Transverse colon (tissue), 4 donors: Measurements from ENCODE around the gene HHIP. TPM values are rescaled to one million over a fixed set of nuclear protein-coding genes. Genes with fewer than 3 reads are reported as not detected.

Experiments
- DNase-seq: peaks from one replicate; pipeline ENCODE4 v3.0.0-alpha.2; 2019
- H3K27ac ChIP-seq, 4 donors: fragments of 200-600 bp; sonication (generic); 2 replicates each; pipeline ENCODE4 v1.5.1; 2016 to 2018; ENCODE audit warnings: inconsistent platforms in 4 of 4
- H3K27me3 ChIP-seq: fragments of 200-600 bp; sonication (generic); 2 replicates; pipeline ENCODE4 v1.5.1; 2017; ENCODE audit warnings: inconsistent platforms
- H3K36me3 ChIP-seq, 4 donors: fragments of 200-600 bp; sonication (generic); 2 replicates each; pipeline ENCODE4 v1.5.1; 2017 to 2019; ENCODE audit warnings: inconsistent platforms in 4 of 4
- H3K4me1 ChIP-seq, 4 donors: fragments of 200-600 bp; sonication (generic); 2 replicates each; pipeline ENCODE4 v1.5.1; 2017 to 2020; ENCODE audit warnings: inconsistent platforms in 4 of 4
- H3K4me3 ChIP-seq, 4 donors: fragments of 200-600 bp; sonication (generic); 1 replicate in 1 of 4; 2 replicates in 3 of 4; pipeline versions ENCODE4 v1.5.1 to v1.6.1; 2017 to 2019; ENCODE audit warnings: inconsistent platforms in 4 of 4
- H3K9me3 ChIP-seq, 2 donors: fragments of 200-600 bp; sonication (generic); 2 replicates each; pipeline ENCODE4 v1.5.1; 2017 to 2019; ENCODE audit warnings: inconsistent platforms in 2 of 2
- CTCF ChIP-seq, 5 experiments: fragments of 200-600 bp in 3 of 5; fragments of 450-650 bp in 2 of 5; sonication (generic) in 3 of 5; IDR thresholded peaks; 1 replicate in 2 of 5; 2 replicates in 3 of 5; pipeline ENCODE4 v1.5.1; 2016 to 2017; ENCODE audit warnings: antibody characterized with exemption in 5 of 5, inconsistent platforms in 3 of 5, mild to moderate bottlenecking in 2 of 5, moderate library complexity in 1 of 5
- EP300 ChIP-seq: sonication (generic); formaldehyde crosslinking; IDR thresholded peaks from one replicate; pipeline ENCODE4 v1.6.1; 2017; ENCODE audit warnings: antibody characterized with exemption, low read depth
- POLR2A ChIP-seq: fragments of 450-650 bp; IDR thresholded peaks from one replicate; pipeline ENCODE4 v1.6.1; 2016; ENCODE audit warnings: antibody characterized with exemption, mild to moderate bottlenecking, moderate library complexity
- POLR2AphosphoS5 ChIP-seq, 3 donors: sonication (generic); formaldehyde crosslinking; IDR thresholded peaks; one replicate each; pipeline ENCODE4 v1.6.1; 2016; ENCODE audit warnings: antibody characterized with exemption in 3 of 3
- whole genome bisulfite sequencing, 2 donors: methylation state at CpG; one replicate each; pipeline ENCODE4 v1.1.5; 2018; ENCODE audit warnings: low coverage in 1 of 2; 5-methylcytosine and 5-hydroxymethylcytosine counted together
- in situ Hi-C, 4 donors: fragments of 200-750 bp; cut with MboI; loops; one replicate each; pipeline versions ENCODE4 v1.15.0 to v1.15.1; 2017; ENCODE audit warnings: low sequenced_read_pairs in 3 of 4, low pct_ligation_motif_present in 1 of 4, low pct_unique_long_range_greater_than_20kb in 1 of 4
- intact Hi-C: fragments of 100-400 bp; cut with DNase I; formaldehyde crosslinking; loops from one replicate; pipeline ENCODE4 v1.15.1; 2023; ENCODE audit warnings: low total_unique reads
- total RNA-seq, 4 donors: library from RNA; depleted of rRNA; stranded (reverse); fragments of >200 nt; gene quantifications; one replicate each; pipeline ENCODE4 v1.1.0, GENCODE V29; 2016

HHIP gene
- total RNA-seq, 4 donors from 2014 or later = 0.20 to 5.9 (median 3.3) TPM

GRCh38 chr4:144734522-144734921 is 88.6 kb downstream of the HHIP start:
- no peak for TF ChIP-seq EP300
- TF ChIP-seq POLR2AphosphoS5 (IDR thresholded peaks at IDR 0.05) = no peak
- no peak for TF ChIP-seq CTCF (IDR thresholded peaks at IDR 0.05)
- TF ChIP-seq POLR2A = no peak
- 34 to 43% methylated on average over 4 of the region's 4 CpGs for WGBS, 2 donors

GRCh38 chr4:144738649-144739048 is 92.7 kb downstream of the HHIP start:
- H3K27ac ChIP-seq = no peak overlapping the region
- no peaks in the 10 kb centered on the region for H3K36me3 ChIP-seq
- 59 to 68% methylated on average over 3 of the region's 3 CpGs for WGBS, 2 donors
- no peak overlapping the region for H3K4me3 ChIP-seq
- H3K27me3 ChIP-seq = no peaks in the 10 kb centered on the region
- no peaks in the 10 kb centered on the region for H3K9me3 ChIP-seq
- intact Hi-C loops = no loop called here
- no peaks in the 10 kb centered on the region for H3K4me1 ChIP-seq
- no peak for DNase-seq
- in situ Hi-C loops = no loop called here
- no peak for TF ChIP-seq CTCF (IDR thresholded peaks at IDR 0.05)
- no peak for TF ChIP-seq POLR2A
- no peak for TF ChIP-seq POLR2AphosphoS5 (IDR thresholded peaks at IDR 0.05)
- no peak for TF ChIP-seq EP300

More at GRCh38 chr4:144734522-144734921, 88.6 kb downstream of the HHIP start:
- Histone ChIP-seq H3K27me3 (no peaks in the 10 kb centered on the region), H3K4me3 (no peak overlapping the region), H3K4me1 (no peaks in the 10 kb centered on the region), H3K36me3 (no peaks in the 10 kb centered on the region), H3K9me3 (no peaks in the 10 kb centered on the region), H3K27ac (no peak overlapping the region)
- in situ Hi-C loops = no loop called here
- no peak for DNase-seq
- intact Hi-C loops = no loop called here

GRCh38 chr4:144739511-144740033 is 93.6 kb downstream of the HHIP start:
- intact Hi-C loops = no loop called here

GRCh38 chr4:144740316-144740715 is 94.4 kb downstream of the HHIP start:
- Histone ChIP-seq H3K27ac (no peak overlapping the region), H3K36me3 (no peaks in the 10 kb centered on the region), H3K9me3 (no peaks in the 10 kb centered on the region), H3K27me3 (no peaks in the 10 kb centered on the region), H3K4me3 (no peak overlapping the region), H3K4me1 (no peaks in the 10 kb centered on the region)
- TF ChIP-seq EP300 (no peak), POLR2A (no peak), POLR2AphosphoS5 (IDR thresholded peaks at IDR 0.05) (no peak), CTCF (IDR thresholded peaks at IDR 0.05) (no peak)
- WGBS, 2 donors = 75 to 82% methylated on average over 1 of the region's 1 CpG
- no peak for DNase-seq
- intact Hi-C loops (no loop called here), in situ Hi-C loops (no loop called here)

More at GRCh38 chr4:144739511-144740033, 93.6 kb downstream of the HHIP start:
- Histone ChIP-seq H3K36me3 (no peaks in the 10 kb centered on the region), H3K4me1 (no peaks in the 10 kb centered on the region), H3K27ac (no peak overlapping the region), H3K9me3 (no peaks in the 10 kb centered on the region), H3K4me3 (no peak overlapping the region), H3K27me3 (no peaks in the 10 kb centered on the region)
- TF ChIP-seq EP300 (no peak), CTCF (IDR thresholded peaks at IDR 0.05) (no peak), POLR2A (no peak), POLR2AphosphoS5 (IDR thresholded peaks at IDR 0.05) (no peak)
- in situ Hi-C loops = no loop called here
- no peak for DNase-seq
